Measurements from ENCODE around the gene RAG2.

RAG2 gene

GRCh38 chr11:36598051-36598450 lies at the start of gene RAG2:
RAG2 (minus strand) TSS chr11:36598236; CDS start chr11:36594168, 4,068 bp downstream.
- no peak for DNase-seq

- DNase-seq: no peak
These were observed 40.5 kb upstream of the RAG2 start for GRCh38 chr11:36638556-36638955.

- no peak for DNase-seq
These were observed 37.2 kb upstream of the RAG2 start for GRCh38 chr11:36635066-36635862.

- no peak for DNase-seq
These were observed 33.7 kb upstream of the RAG2 start for GRCh38 chr11:36631774-36632173.

- no peak for DNase-seq
These were observed 30.8 kb upstream of the RAG2 start for GRCh38 chr11:36628765-36629244.

- DNase-seq: no peak
These were observed 30.1 kb upstream of the RAG2 start for GRCh38 chr11:36628141-36628540.

- DNase-seq: no peak
These were observed 29.4 kb upstream of the RAG2 start for GRCh38 chr11:36627471-36627870.

GRCh38 chr11:36627006-36627405 lies 29.0 kb upstream of the RAG2 start:
- no peak for DNase-seq

GRCh38 chr11:36623494-36623893 lies 25.5 kb upstream of the RAG2 start:
- no peak for DNase-seq

- DNase-seq: no peak
These were observed 24.5 kb upstream of the RAG2 start for GRCh38 chr11:36622431-36623136.

- no peak for DNase-seq
These were observed 22.2 kb upstream of the RAG2 start for GRCh38 chr11:36620246-36620645.

- no peak for DNase-seq
These were observed 21.5 kb upstream of the RAG2 start for GRCh38 chr11:36619502-36619901.

GRCh38 chr11:36618363-36619047 lies 20.5 kb upstream of the RAG2 start:
- no peak for DNase-seq

- DNase-seq: no peak
These were observed 19.7 kb upstream of the RAG2 start for GRCh38 chr11:36617543-36618362.

- no peak for DNase-seq
These were observed 17.8 kb upstream of the RAG2 start for GRCh38 chr11:36615826-36616225.

- DNase-seq: no peak
These were observed 11.3 kb upstream of the RAG2 start for GRCh38 chr11:36609383-36609782.

- DNase-seq: no peak
These were observed 10.6 kb upstream of the RAG2 start for GRCh38 chr11:36608491-36609199.

- no peak for DNase-seq
These were observed 7.5 kb upstream of the RAG2 start for GRCh38 chr11:36605221-36606216.

GRCh38 chr11:36602135-36602534 lies 4.1 kb upstream of the RAG2 start:
- DNase-seq: no peak

- DNase-seq: no peak
These were observed 3.1 kb upstream of the RAG2 start for GRCh38 chr11:36601155-36601554.

- DNase-seq: no peak
These were observed 2.1 kb upstream of the RAG2 start for GRCh38 chr11:36600180-36600579.
